PC-3 (cell line): ENCODE results near the gene ECHDC3. TPM values are rescaled to one million over a fixed set of nuclear protein-coding genes. Genes with fewer than 3 reads are reported as not detected.
"Not testable (repeated sequence)": the region's sequence is repeated elsewhere in the genome, so short reads cannot be mapped to it uniquely, and the experiment has no call there.

Experiments used
- ATAC-seq: fragments of 200-7000 bp; cut with Tn5 transposase; 2 replicates; pipeline ENCODE4 v1.9.1; 2020; ENCODE audit warnings: mild to moderate bottlenecking, moderate library complexity
- BruUV-seq: library from RNA; stranded (reverse); fragments of 400-500 nt; replicated peaks from 2 replicates; lab custom pipeline; 2021; lab: Mats Ljungman, UMichigan
- CTCF ChIA-PET: fragments of 300-600 bp; sonication (Branson Sonifier 250); formaldehyde crosslinking; loops from one replicate; lab custom pipeline; 2022; ENCODE audit warnings: antibody characterized with exemption; lab: Charles Lee
- POLR2A ChIA-PET: fragments of 300-600 bp; sonication (Branson Sonifier 250); formaldehyde crosslinking; loops from one replicate; lab custom pipeline; 2022; ENCODE audit warnings: antibody characterized with exemption; ENCODE audit not compliant: unreplicated experiment; lab: Charles Lee
- DNase-seq: peaks from one replicate; pipeline ENCODE4 v3.0.0-alpha.2; 2015
- H2AFZ ChIP-seq: fragments of 300-600 bp; sonication (generic); 2 replicates; pipeline ENCODE4 v1.6.0; 2016; ENCODE audit warnings: antibody characterized with exemption, low read length
- H3F3A ChIP-seq: fragments of 300-600 bp; sonication (generic); one replicate; pipeline ENCODE4 v1.6.0; 2017; ENCODE audit warnings: antibody characterized with exemption, low read length, control low read depth, mild to moderate bottlenecking; ENCODE audit not compliant: unreplicated experiment
- H3K27ac ChIP-seq: fragments of 300-600 bp; sonication (generic); 2 replicates; pipeline ENCODE4 v1.5.1; 2016; ENCODE audit warnings: mild to moderate bottlenecking, low read length
- H3K27me3 ChIP-seq: fragments of 300-600 bp; sonication (generic); 2 replicates; pipeline ENCODE4 v1.6.1; 2016; ENCODE audit warnings: low read length, mixed read lengths
- H3K36me3 ChIP-seq: fragments of 300-600 bp; sonication (generic); 2 replicates; pipeline ENCODE4 v1.6.1; 2016; ENCODE audit warnings: low read depth, mixed run types, low read length, mixed read lengths
- H3K4me1 ChIP-seq: fragments of 300-600 bp; sonication (generic); 2 replicates; pipeline ENCODE4 v1.5.1; 2016; ENCODE audit warnings: low read length; ENCODE audit not compliant: insufficient read depth
- H3K4me2 ChIP-seq: fragments of 300-600 bp; sonication (generic); 2 replicates; pipeline ENCODE4 v1.6.0; 2016; ENCODE audit warnings: low read length
- H3K4me3 ChIP-seq: fragments of 300-600 bp; sonication (generic); 2 replicates; pipeline ENCODE4 v1.5.1; 2016; ENCODE audit warnings: mild to moderate bottlenecking, low read length, mixed read lengths
- H3K79me2 ChIP-seq: fragments of 300-600 bp; sonication (generic); 2 replicates; pipeline ENCODE4 v1.6.1; 2017; ENCODE audit warnings: low read length, mixed read lengths
- H3K9ac ChIP-seq: fragments of 300-600 bp; sonication (generic); 2 replicates; pipeline ENCODE4 v1.6.0; 2016; ENCODE audit warnings: mild to moderate bottlenecking, low read length
- H3K9me2 ChIP-seq: fragments of 300-600 bp; sonication (generic); replicated peaks from 2 replicates; pipeline ENCODE4 v1.6.1; 2016; ENCODE audit warnings: mixed run types, low read length, mixed read lengths
- H3K9me3 ChIP-seq: fragments of 300-600 bp; sonication (generic); 2 replicates; pipeline ENCODE4 v1.6.1; 2016; ENCODE audit warnings: low read length, mixed read lengths
- H4K20me1 ChIP-seq: fragments of 300-600 bp; sonication (generic); 2 replicates; pipeline ENCODE4 v1.6.1; 2016; ENCODE audit warnings: low read length, mixed read lengths
- CTCF ChIP-seq: fragments of 300-600 bp; sonication (generic); conservative IDR thresholded peaks from 2 replicates; pipeline ENCODE4 v1.5.1; 2017; ENCODE audit warnings: antibody characterized with exemption, low read depth, mild to moderate bottlenecking, low read length
- EZH2 ChIP-seq: fragments of 300-600 bp; sonication (generic); IDR thresholded peaks from one replicate; pipeline ENCODE4 v1.6.1; 2017; ENCODE audit warnings: antibody characterized with exemption, mild to moderate bottlenecking, low read length; ENCODE audit not compliant: unreplicated experiment
- EZH2phosphoT487 ChIP-seq: fragments of 300-600 bp; sonication (generic); IDR thresholded peaks from 2 replicates; pipeline ENCODE4 v1.6.1; 2018; ENCODE audit warnings: mild to moderate bottlenecking, antibody characterized with exemption, low read length, borderline replicate concordance
- intact Hi-C: fragments of 100-400 bp; cut with micrococcal nuclease; formaldehyde crosslinking; loops from 2 replicates; pipeline ENCODE4 v1.9.0; 2023
- total RNA-seq: library from RNA; depleted of rRNA; stranded (reverse); fragments of >200 nt; gene quantifications from 2 replicates; pipeline ENCODE4 v1.2.3, GENCODE V29; 2014

The ECHDC3 gene
- total RNA-seq, 1 experiment from 2014 or later: not detected

- intact Hi-C loops: no loop called here
- Histone ChIP-seq H3K4me2 (no peak overlapping the region), H4K20me1 (no peaks in the 10 kb centered on the region), H3K27me3 (no peaks in the 10 kb centered on the region), H3K4me1 (no peaks in the 10 kb centered on the region), H3K9me2 (no peaks in the 10 kb centered on the region), H3K79me2 (no peaks in the 10 kb centered on the region), H3K4me3 (no peak overlapping the region), H2AFZ (no peak overlapping the region), H3K9ac (no peak overlapping the region), H3K36me3 (no peaks in the 10 kb centered on the region), H3F3A (no peaks in the 10 kb centered on the region), H3K9me3 (no peaks in the 10 kb centered on the region), H3K27ac (no peak overlapping the region)
- TF ChIP-seq EZH2 (no peak), EZH2phosphoT487 (no peak), CTCF (no peak)
- ATAC-seq (no peak), DNase-seq (no peak)
- CTCF ChIA-PET: no interaction called here
- POLR2A ChIA-PET: no interaction called here
- BruUV-seq: no TSS peak
Measured at GRCh38 chr10:11706895-11707567, 35.2 kb upstream of the ECHDC3 start.

GRCh38 chr10:11707624-11708350, 34.4 kb upstream of the ECHDC3 start:
- BruUV-seq: no TSS peak
- no peaks in the 10 kb centered on the region for H3K27me3 ChIP-seq
- H3F3A ChIP-seq: no peaks in the 10 kb centered on the region
- no peak overlapping the region for H3K9ac ChIP-seq
- H3K4me2 ChIP-seq: no peak overlapping the region
- H3K79me2 ChIP-seq: no peaks in the 10 kb centered on the region
- no peaks in the 10 kb centered on the region for H3K9me2 ChIP-seq
- no peak overlapping the region for H2AFZ ChIP-seq
- no peaks in the 10 kb centered on the region for H3K4me1 ChIP-seq
- intact Hi-C loops: no loop called here
- POLR2A ChIA-PET: no interaction called here
- no peak for TF ChIP-seq CTCF
- TF ChIP-seq EZH2: no peak
- no peak for TF ChIP-seq EZH2phosphoT487
- no peaks in the 10 kb centered on the region for H3K9me3 ChIP-seq
- H3K36me3 ChIP-seq: no peaks in the 10 kb centered on the region
- DNase-seq: no peak
- CTCF ChIA-PET: no interaction called here
- H4K20me1 ChIP-seq: no peaks in the 10 kb centered on the region
- H3K4me3 ChIP-seq: no peak overlapping the region
- ATAC-seq: no peak
- H3K27ac ChIP-seq: no peak overlapping the region

- H3K9me3 ChIP-seq, BruUV-seq, H3K9me2 ChIP-seq, CTCF ChIA-PET, H3K4me3 ChIP-seq, POLR2A ChIA-PET, H2AFZ ChIP-seq, H3K9ac ChIP-seq, H3K27ac ChIP-seq, intact Hi-C loops, DNase-seq, H3K4me2 ChIP-seq, H3K79me2 ChIP-seq, ATAC-seq, H4K20me1 ChIP-seq, H3K4me1 ChIP-seq, H3K36me3 ChIP-seq, H3F3A ChIP-seq, H3K27me3 ChIP-seq: not testable (repeated sequence)
Measured at GRCh38 chr10:11708801-11709200, 33.4 kb upstream of the ECHDC3 start.
